ENCODE results near the gene DOCK9.

GRCh38 chr13:98999639-98999952 is 21.7 kb upstream of the DOCK9 start:
- TF ChIP-seq EZH2phosphoT487 (IDR thresholded peaks at IDR 0.05; ENCODE audit: unreplicated experiment) = no peak
- no peak for TF ChIP-seq CTCF (conservative IDR thresholded peaks at IDR 0.05; ENCODE audit: low read depth in 2 of 2)
- TF ChIP-seq EZH2 (IDR thresholded peaks at IDR 0.05; ENCODE audit: low read depth, unreplicated experiment) = no peak
- TF ChIP-seq POLR2AphosphoS5 (IDR thresholded peaks at IDR 0.05; ENCODE audit: low read depth) = no peak
- TF ChIP-seq ZNF114 (CRISPR knock-in tag; IDR thresholded peaks at IDR 0.05) = no peak
- no peak for TF ChIP-seq ZNF462 (CRISPR knock-in tag; IDR thresholded peaks at IDR 0.05)
- TF ChIP-seq ZNF331 (CRISPR knock-in tag; IDR thresholded peaks at IDR 0.05; ENCODE audit: low read depth) = no peak
- TF ChIP-seq REST (IDR thresholded peaks at IDR 0.05; ENCODE audit: unreplicated experiment) = no peak
- no peak for TF ChIP-seq CREB1 (CRISPR knock-in tag; IDR thresholded peaks at IDR 0.05; ENCODE audit: low read depth)
- TF ChIP-seq NANOG (IDR thresholded peaks at IDR 0.05; ENCODE audit: borderline replicate concordance) = no peak
- TF ChIP-seq JUNB (IDR thresholded peaks at IDR 0.05; ENCODE audit: unreplicated experiment) = no peak
- no peak for TF ChIP-seq STAT1 (IDR thresholded peaks at IDR 0.05; ENCODE audit: unreplicated experiment)
